Hepatocyte (in vitro differentiated cells): ENCODE results near the gene CD4. TPM values are rescaled to one million over a fixed set of nuclear protein-coding genes. Genes with fewer than 3 reads are reported as not detected.
"Not testable (repeated sequence)": the region's sequence is repeated elsewhere in the genome, so short reads cannot be mapped to it uniquely, and the experiment has no call there.

Source experiments
- DNase-seq: peaks from one replicate; pipeline ENCODE4 v3.0.0-alpha.2; 2016; ENCODE audit warnings: low spot score
- H2AFZ ChIP-seq: fragments of 200-600 bp; sonication (generic); 2 replicates; pipeline ENCODE4 v1.6.0; 2016; ENCODE audit warnings: antibody characterized with exemption, mild to moderate bottlenecking
- H3K27ac ChIP-seq: fragments of 200-600 bp; sonication (generic); 2 replicates; pipeline ENCODE4 v1.5.1; 2016; ENCODE audit warnings: mild to moderate bottlenecking
- H3K27me3 ChIP-seq: fragments of 200-600 bp; sonication (generic); 2 replicates; pipeline ENCODE4 v1.6.1; 2016
- H3K36me3 ChIP-seq: fragments of 200-600 bp; sonication (generic); replicated peaks from 2 replicates; pipeline ENCODE4 v1.5.1; 2016; ENCODE audit warnings: low read depth; ENCODE audit not compliant: insufficient read depth
- H3K4me1 ChIP-seq: fragments of 200-600 bp; sonication (generic); 2 replicates; pipeline ENCODE4 v1.5.1; 2016; ENCODE audit warnings: mild to moderate bottlenecking, moderate library complexity; ENCODE audit not compliant: insufficient read depth
- H3K4me2 ChIP-seq: fragments of 200-600 bp; sonication (generic); 2 replicates; pipeline ENCODE4 v1.6.0; 2016
- H3K4me3 ChIP-seq: fragments of 200-600 bp; sonication (generic); 2 replicates; pipeline ENCODE4 v1.5.1; 2016; ENCODE audit warnings: mild to moderate bottlenecking
- H3K79me2 ChIP-seq: fragments of 200-600 bp; sonication (generic); 2 replicates; pipeline ENCODE4 v1.6.0; 2017; ENCODE audit warnings: mild to moderate bottlenecking
- H3K9me2 ChIP-seq: fragments of 200-600 bp; sonication (generic); replicated peaks from 2 replicates; pipeline ENCODE4 v1.6.0; 2017; ENCODE audit warnings: mild to moderate bottlenecking; ENCODE audit not compliant: insufficient read depth
- H3K9me3 ChIP-seq: fragments of 200-600 bp; sonication (generic); 2 replicates; pipeline ENCODE4 v1.5.1; 2016; ENCODE audit warnings: low read depth, mild to moderate bottlenecking
- H4K20me1 ChIP-seq: fragments of 200-600 bp; sonication (generic); 2 replicates; pipeline ENCODE4 v1.6.0; 2016; ENCODE audit warnings: mild to moderate bottlenecking; ENCODE audit not compliant: insufficient read depth, poor library complexity, severe bottlenecking
- EZH2 ChIP-seq: fragments of 200-600 bp; sonication (generic); IDR thresholded peaks from 2 replicates; pipeline ENCODE4 v1.6.1; 2016; ENCODE audit warnings: antibody characterized with exemption, mild to moderate bottlenecking, borderline replicate concordance
- EZH2phosphoT487 ChIP-seq: fragments of 200-600 bp; sonication (generic); IDR thresholded peaks from one replicate; pipeline ENCODE4 v1.6.1; 2018; ENCODE audit warnings: antibody characterized with exemption, mild to moderate bottlenecking, low read depth, moderate library complexity; ENCODE audit not compliant: unreplicated experiment, severe bottlenecking
- WGBS: methylation state at CpG from one replicate; pipeline ENCODE4 v1.1.6; 2016; ENCODE audit warnings: low lambda C conversion rate; ENCODE audit errors: missing lambda C conversion rate; 5-methylcytosine and 5-hydroxymethylcytosine counted together
- polyA plus RNA-seq: library from polyadenylated mRNA; unstranded; fragments of >200 nt; fragmentation: Nextera tagmentation; extraction: Ambion mirVana; gene quantifications from 2 replicates; pipeline ENCODE4 v1.2.1, GENCODE V29; 2016
- total RNA-seq: library from RNA; depleted of rRNA; stranded (reverse); fragments of >200 nt; gene quantifications from 2 replicates; pipeline ENCODE4 v1.2.3, GENCODE V29; 2014
- TF ChIP-seq, protein P1 (sequence below): fragments of 200-600 bp; sonication (generic); IDR thresholded peaks from 2 replicates; pipeline ENCODE4 v1.5.1; 2016; ENCODE audit warnings: antibody characterized with exemption, mild to moderate bottlenecking; ENCODE audit not compliant: poor library complexity

Gene CD4
- total RNA-seq: 2.4 and 2.7 TPM in 2 replicates
- 2.7 and 6.4 TPM in 2 replicates for polyA plus RNA-seq

DNA sequence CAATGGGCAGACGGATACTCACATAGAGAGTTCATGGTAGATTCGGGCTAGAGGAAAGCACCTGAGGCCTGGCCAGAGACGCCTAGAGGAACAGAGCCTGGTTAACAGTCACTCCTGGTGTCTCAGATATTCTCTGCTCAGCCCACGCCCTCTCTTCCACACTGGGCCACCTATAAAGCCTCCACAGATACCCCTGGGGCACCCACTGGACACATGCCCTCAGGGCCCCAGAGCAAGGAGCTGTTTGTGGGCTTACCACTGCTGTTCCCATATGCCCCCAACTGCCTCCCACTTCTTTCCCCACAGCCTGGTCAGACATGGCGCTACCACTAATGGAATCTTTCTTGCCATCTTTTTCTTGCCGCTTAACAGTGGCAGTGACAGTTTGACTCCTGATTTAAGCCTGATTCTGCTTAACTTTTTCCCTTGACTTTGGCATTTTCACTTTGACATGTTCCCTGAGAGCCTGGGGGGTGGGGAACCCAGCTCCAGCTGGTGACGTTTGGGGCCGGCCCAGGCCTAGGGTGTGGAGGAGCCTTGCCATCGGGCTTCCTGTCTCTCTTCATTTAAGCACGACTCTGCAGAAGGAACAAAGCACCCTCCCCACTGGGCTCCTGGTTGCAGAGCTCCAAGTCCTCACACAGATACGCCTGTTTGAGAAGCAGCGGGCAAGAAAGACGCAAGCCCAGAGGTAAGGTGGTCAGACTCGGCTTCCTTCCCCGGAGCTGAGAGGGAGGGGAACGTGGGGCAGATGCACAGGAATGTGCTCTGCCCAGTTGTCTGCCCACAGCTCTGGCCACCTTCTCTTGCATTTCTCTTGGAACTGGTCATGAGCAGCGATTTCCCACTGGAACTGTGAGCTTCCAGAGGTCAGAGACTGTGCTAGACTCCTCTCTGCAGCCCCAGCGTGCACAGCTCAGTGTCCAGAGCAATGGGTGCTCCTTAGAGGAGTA, at the start of gene CD4:
TSS of gene CD4 (plus strand) at position 557 of the 953 bp plus-strand sequence. CDS start 10,611 bp downstream, outside the sequence.
- no peak within 1 kb of the TSS for H3K4me2 ChIP-seq
- peaks cover 8% of the 10 kb centered on the region for H3K4me1 ChIP-seq
- H3K4me3 ChIP-seq: no peak within 1 kb of the TSS
- 72% methylated on average over 18 of the region's 18 CpGs for WGBS
- no peaks in the 10 kb centered on the region for H3K27me3 ChIP-seq
- no peaks in the 10 kb centered on the region for H3K9me2 ChIP-seq
- H3K27ac ChIP-seq: no peak within 1 kb of the TSS
- H3K36me3 ChIP-seq: no peaks in the 10 kb centered on the region
- TF ChIP-seq EZH2 (no peak), EZH2phosphoT487 (no peak)
- TF ChIP-seq, protein P1, sequence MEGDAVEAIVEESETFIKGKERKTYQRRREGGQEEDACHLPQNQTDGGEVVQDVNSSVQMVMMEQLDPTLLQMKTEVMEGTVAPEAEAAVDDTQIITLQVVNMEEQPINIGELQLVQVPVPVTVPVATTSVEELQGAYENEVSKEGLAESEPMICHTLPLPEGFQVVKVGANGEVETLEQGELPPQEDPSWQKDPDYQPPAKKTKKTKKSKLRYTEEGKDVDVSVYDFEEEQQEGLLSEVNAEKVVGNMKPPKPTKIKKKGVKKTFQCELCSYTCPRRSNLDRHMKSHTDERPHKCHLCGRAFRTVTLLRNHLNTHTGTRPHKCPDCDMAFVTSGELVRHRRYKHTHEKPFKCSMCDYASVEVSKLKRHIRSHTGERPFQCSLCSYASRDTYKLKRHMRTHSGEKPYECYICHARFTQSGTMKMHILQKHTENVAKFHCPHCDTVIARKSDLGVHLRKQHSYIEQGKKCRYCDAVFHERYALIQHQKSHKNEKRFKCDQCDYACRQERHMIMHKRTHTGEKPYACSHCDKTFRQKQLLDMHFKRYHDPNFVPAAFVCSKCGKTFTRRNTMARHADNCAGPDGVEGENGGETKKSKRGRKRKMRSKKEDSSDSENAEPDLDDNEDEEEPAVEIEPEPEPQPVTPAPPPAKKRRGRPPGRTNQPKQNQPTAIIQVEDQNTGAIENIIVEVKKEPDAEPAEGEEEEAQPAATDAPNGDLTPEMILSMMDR: no peak
- H3K79me2 ChIP-seq: no peaks in the 10 kb centered on the region
- no peaks in the 10 kb centered on the region for H3K9me3 ChIP-seq
- no peaks in the 10 kb centered on the region for H4K20me1 ChIP-seq
- H2AFZ ChIP-seq: no peak within 1 kb of the TSS
- no peak for DNase-seq

DNA sequence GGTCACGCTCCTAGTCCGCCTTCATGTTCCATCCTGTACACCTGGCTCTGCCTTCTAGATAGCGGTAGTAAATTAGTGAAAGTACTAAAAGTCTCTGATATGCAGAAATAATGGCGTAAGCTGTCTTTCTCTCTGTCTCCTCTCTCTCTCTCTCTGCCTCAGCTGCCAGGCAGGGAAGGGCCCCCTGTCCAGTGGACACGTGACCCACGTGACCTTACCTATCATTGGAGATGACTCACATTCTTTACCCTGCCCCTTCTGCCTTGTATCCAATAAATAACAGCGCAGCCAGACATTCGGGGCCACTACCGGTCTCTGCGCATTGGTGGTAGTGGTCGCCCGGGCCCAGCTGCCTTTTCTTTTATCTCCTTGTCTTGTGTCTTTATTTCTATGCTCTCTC, 47.2 kb upstream of the CD4 start:
- not testable (repeated sequence) for H2AFZ ChIP-seq, H3K27ac ChIP-seq, H3K4me2 ChIP-seq, H3K9me2 ChIP-seq, H4K20me1 ChIP-seq, H3K79me2 ChIP-seq, H3K4me3 ChIP-seq, H3K9me3 ChIP-seq, H3K36me3 ChIP-seq, H3K27me3 ChIP-seq, H3K4me1 ChIP-seq, DNase-seq
- 88% methylated on average over 12 of the region's 12 CpGs for WGBS

DNA sequence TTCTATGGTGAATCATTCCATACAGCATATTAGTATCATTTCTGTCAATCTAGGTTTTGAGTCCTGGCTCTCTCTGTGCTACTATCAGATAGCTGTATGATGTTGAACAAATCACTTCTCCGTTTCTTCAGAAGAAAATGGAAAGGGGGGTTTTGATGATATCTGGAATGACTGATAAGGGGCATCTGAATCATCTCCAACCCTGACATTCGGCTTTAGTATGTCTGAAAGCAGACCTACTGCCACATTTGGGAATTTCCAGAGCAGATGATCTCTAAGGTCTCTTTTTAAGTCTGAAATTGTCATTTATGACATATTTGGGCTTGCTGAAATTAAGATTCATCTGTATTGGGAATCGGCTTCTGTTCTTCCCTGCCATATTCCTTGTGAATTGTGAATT, 46.5 kb upstream of the CD4 start:
- no peaks in the 10 kb centered on the region for H3K27me3 ChIP-seq
- H3K27ac ChIP-seq: no peak overlapping the region
- no peak overlapping the region for H3K4me3 ChIP-seq
- no peaks in the 10 kb centered on the region for H3K4me1 ChIP-seq
- no peak for DNase-seq
- 61% methylated on average over 3 of the region's 3 CpGs for WGBS
- H3K36me3 ChIP-seq: no peaks in the 10 kb centered on the region
- no peaks in the 10 kb centered on the region for H3K79me2 ChIP-seq
- H3K9me2 ChIP-seq: no peaks in the 10 kb centered on the region
- no peak overlapping the region for H3K4me2 ChIP-seq
- H3K9me3 ChIP-seq: no peaks in the 10 kb centered on the region
- TF ChIP-seq, protein P1: no peak
- TF ChIP-seq EZH2 (no peak), EZH2phosphoT487 (no peak)
- H4K20me1 ChIP-seq: no peaks in the 10 kb centered on the region
- no peak overlapping the region for H2AFZ ChIP-seq

DNA sequence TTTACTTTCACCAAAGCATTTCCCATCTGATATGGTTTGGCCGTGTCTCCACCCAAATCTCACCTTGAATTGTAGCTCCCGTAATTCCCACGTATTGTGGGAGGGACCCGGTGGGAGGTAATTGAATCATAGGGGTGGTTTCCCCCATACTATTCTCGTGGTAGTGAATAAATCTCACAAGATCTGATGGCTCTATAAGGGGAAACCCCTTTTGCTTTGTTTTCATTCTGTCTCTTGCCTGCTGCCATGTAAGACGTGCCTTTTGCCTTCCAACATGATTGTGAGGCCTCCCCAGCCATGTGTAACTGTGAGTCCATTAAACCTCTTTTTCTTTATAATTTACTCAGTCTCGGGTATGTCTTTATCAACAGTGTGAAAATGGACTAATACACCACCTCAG, 46.0 kb upstream of the CD4 start:
- H3K27ac ChIP-seq, H3K36me3 ChIP-seq, H2AFZ ChIP-seq, H4K20me1 ChIP-seq, H3K4me1 ChIP-seq, DNase-seq, H3K4me2 ChIP-seq, H3K9me2 ChIP-seq, H3K9me3 ChIP-seq, H3K27me3 ChIP-seq, H3K4me3 ChIP-seq, H3K79me2 ChIP-seq: not testable (repeated sequence)
- WGBS: 66% methylated on average over 7 of the region's 7 CpGs
